ENCODE data around the gene EHMT1. TPM values are rescaled to one million over a fixed set of nuclear protein-coding genes. Genes with fewer than 3 reads are reported as not detected.

EHMT1 gene
- total and polyA plus RNA-seq, 2 donors from 2014 or later, result 15.8 to 92.9 TPM

- DNase-seq (no peak), FAIRE-seq (no peak)
- Histone ChIP-seq H3K27ac (ENCODE audit: low read depth in 2 of 2, low read length in 2 of 2) (no peak overlapping the region), H3K27me3 (ENCODE audit: control insufficient read depth, insufficient read depth, low read length) (no peaks in the 10 kb centered on the region), H3K9me3 (ENCODE audit: control insufficient read depth in 2 of 3, insufficient read depth in 1 of 3, low read length in 3 of 3) (no peaks in the 10 kb centered on the region), H3K4me1 (ENCODE audit: control insufficient read depth in 2 of 3, insufficient read depth in 2 of 3, low read depth in 1 of 3, low read length in 3 of 3) (peaks cover 0 to 5% (median 0%) of the 10 kb centered on the region in 3 donors), H3K4me3 (ENCODE audit: low read length in 3 of 3) (no peak overlapping the region), H3K36me3 (ENCODE audit: control insufficient read depth in 2 of 3, insufficient read depth in 3 of 3, low read length in 3 of 3) (peaks cover 2 to 14% (median 7%) of the 10 kb centered on the region in 3 donors), H3K9ac (ENCODE audit: low read length in 3 of 3) (no peak overlapping the region)
- intact Hi-C loops (cut with DNase I), result no loop called here
- no peak for TF ChIP-seq CTCF (IDR thresholded peaks at IDR 0.05; ENCODE audit: borderline replicate concordance, extremely low read depth, insufficient read depth)
Measured at GRCh38 chr9:137716694-137717287, 98.0 kb downstream of the EHMT1 start.

GRCh38 chr9:137717776-137718327, 99.0 kb downstream of the EHMT1 start:
- no peak overlapping the region for H3K9ac ChIP-seq (ENCODE audit: low read length in 3 of 3)
- H3K27ac ChIP-seq (ENCODE audit: low read depth in 2 of 2, low read length in 2 of 2), result no peak overlapping the region
- intact Hi-C loops (cut with DNase I), result no loop called here
- no peaks in the 10 kb centered on the region for H3K27me3 ChIP-seq (ENCODE audit: control insufficient read depth, insufficient read depth, low read length)
- H3K36me3 ChIP-seq (ENCODE audit: control insufficient read depth in 2 of 3, insufficient read depth in 3 of 3, low read length in 3 of 3), result peaks cover 2 to 14% (median 7%) of the 10 kb centered on the region in 3 donors
- H3K4me3 ChIP-seq (ENCODE audit: low read length in 3 of 3), result no peak overlapping the region
- H3K4me1 ChIP-seq (ENCODE audit: control insufficient read depth in 2 of 3, insufficient read depth in 2 of 3, low read depth in 1 of 3, low read length in 3 of 3), result peaks cover 0 to 5% (median 0%) of the 10 kb centered on the region in 3 donors
- FAIRE-seq (no peak), DNase-seq (no peak)
- no peaks in the 10 kb centered on the region for H3K9me3 ChIP-seq (ENCODE audit: control insufficient read depth in 2 of 3, insufficient read depth in 1 of 3, low read length in 3 of 3)
- TF ChIP-seq CTCF (IDR thresholded peaks at IDR 0.05; ENCODE audit: borderline replicate concordance, extremely low read depth, insufficient read depth), result no peak

GRCh38 chr9:137719194-137719593, 100.4 kb downstream of the EHMT1 start:
- Histone ChIP-seq H3K4me1 (ENCODE audit: control insufficient read depth in 2 of 3, insufficient read depth in 2 of 3, low read depth in 1 of 3, low read length in 3 of 3) (peaks cover 0 to 5% (median 0%) of the 10 kb centered on the region in 3 donors), H3K27me3 (ENCODE audit: control insufficient read depth, insufficient read depth, low read length) (no peaks in the 10 kb centered on the region), H3K4me3 (ENCODE audit: low read length in 3 of 3) (no peak overlapping the region), H3K9ac (ENCODE audit: low read length in 3 of 3) (no peak overlapping the region), H3K36me3 (ENCODE audit: control insufficient read depth in 2 of 3, insufficient read depth in 3 of 3, low read length in 3 of 3) (peaks cover 2 to 14% (median 7%) of the 10 kb centered on the region in 3 donors), H3K27ac (ENCODE audit: low read depth in 2 of 2, low read length in 2 of 2) (no peak overlapping the region), H3K9me3 (ENCODE audit: control insufficient read depth in 2 of 3, insufficient read depth in 1 of 3, low read length in 3 of 3) (no peaks in the 10 kb centered on the region)
- intact Hi-C loops (cut with DNase I), result no loop called here
- DNase-seq, result no peak
- no peak for TF ChIP-seq CTCF (IDR thresholded peaks at IDR 0.05; ENCODE audit: borderline replicate concordance, extremely low read depth, insufficient read depth)
- no peak for FAIRE-seq

Measured in kidney (tissue), 14 donors.